NCI-H2171 treated with DMSO at 0.1 percent for 48 hours (cell line): ENCODE measurements around the gene GPR171.

ENCODE experiments used
- DNase-seq: peaks from one replicate; lab custom pipeline; 2025; lab: John Stamatoyannopoulos, UW

The GPR171 gene

GRCh38 chr3:151213881-151214280 is 10.9 kb upstream of the GPR171 start:
- no peak for DNase-seq

GRCh38 chr3:151213151-151213550 is 10.1 kb upstream of the GPR171 start:
- no peak for DNase-seq

GRCh38 chr3:151210676-151211381 is 7.8 kb upstream of the GPR171 start:
- no peak for DNase-seq

DNA sequence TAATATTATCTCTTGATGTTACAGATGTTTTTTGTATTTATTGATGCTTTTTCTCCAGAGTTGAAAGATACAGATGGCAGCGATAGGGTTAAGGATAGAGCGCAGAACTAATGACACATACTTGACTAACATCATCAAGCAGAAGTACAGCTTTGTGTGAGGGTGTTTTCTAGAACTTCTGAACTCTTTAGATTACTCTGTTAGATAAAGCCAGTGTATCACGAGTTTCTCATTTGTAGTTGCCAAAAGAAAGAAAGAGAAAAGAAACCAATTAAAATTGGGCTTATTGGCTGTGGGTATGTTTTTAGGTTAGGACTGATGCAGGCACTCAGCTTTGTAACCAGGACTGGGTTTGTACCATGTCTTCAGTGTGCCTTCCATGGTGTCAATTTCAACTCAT is 6.6 kb upstream of the GPR171 start:
- no peak for DNase-seq

DNA sequence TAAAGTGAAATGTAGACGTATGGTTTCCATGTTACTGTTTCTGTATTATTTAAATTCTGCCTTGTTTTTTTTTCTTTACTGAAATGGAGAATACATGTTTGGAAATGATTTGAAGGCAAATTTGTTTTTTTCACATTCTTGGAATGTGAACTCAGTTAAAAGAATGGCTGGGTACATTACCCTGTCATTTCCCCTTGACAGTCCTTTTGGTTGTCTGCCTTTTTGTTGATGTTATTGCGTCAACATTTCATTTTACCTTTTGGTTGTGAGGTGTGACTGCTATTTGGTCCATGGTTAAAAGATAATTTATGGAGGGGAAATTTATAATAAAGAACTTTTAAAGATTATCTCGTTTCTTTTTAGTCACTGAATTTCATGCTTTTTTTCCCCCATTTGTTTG is 3.2 kb upstream of the GPR171 start:
- no peak for DNase-seq

- DNase-seq: no peak
Observed at GRCh38 chr3:151205482-151205881, 2.5 kb upstream of the GPR171 start.

- no peak for DNase-seq
Observed at GRCh38 chr3:151204530-151205402, 1.8 kb upstream of the GPR171 start.

DNA sequence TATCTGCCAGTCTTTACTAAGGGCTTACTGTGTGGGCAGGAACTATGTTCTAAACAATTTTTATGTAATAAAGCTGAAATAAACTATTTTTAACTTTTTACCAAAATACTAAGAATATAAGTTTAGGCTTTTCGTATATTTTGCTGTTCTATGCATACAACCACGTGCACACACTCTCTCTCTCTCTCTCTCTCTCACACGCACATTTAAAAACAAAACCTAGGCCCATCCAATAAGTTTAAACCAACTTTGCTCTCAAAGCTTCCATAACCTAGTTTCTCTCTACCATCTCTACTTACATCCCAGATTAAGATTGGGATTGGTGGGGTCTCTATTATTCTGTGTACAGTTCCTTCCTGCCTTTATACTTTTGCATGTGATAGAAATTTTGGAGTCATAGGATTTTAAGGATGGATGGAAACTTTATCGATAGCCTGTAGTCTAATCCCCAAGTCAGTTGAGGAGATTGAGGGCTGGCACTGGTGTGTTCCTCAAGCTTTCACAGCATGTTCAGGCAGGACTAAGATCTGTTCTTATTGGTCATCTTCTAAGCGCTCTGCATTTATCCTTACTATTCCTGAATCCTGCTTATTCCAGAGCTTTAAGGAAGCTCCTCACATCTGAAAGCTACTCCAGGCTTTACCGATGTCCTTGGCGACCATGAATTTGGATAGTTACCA is 1.8 kb downstream of the GPR171 start:
- no peak for DNase-seq

GRCh38 chr3:151200586-151200985 is 2.4 kb downstream of the GPR171 start:
- no peak for DNase-seq

DNA sequence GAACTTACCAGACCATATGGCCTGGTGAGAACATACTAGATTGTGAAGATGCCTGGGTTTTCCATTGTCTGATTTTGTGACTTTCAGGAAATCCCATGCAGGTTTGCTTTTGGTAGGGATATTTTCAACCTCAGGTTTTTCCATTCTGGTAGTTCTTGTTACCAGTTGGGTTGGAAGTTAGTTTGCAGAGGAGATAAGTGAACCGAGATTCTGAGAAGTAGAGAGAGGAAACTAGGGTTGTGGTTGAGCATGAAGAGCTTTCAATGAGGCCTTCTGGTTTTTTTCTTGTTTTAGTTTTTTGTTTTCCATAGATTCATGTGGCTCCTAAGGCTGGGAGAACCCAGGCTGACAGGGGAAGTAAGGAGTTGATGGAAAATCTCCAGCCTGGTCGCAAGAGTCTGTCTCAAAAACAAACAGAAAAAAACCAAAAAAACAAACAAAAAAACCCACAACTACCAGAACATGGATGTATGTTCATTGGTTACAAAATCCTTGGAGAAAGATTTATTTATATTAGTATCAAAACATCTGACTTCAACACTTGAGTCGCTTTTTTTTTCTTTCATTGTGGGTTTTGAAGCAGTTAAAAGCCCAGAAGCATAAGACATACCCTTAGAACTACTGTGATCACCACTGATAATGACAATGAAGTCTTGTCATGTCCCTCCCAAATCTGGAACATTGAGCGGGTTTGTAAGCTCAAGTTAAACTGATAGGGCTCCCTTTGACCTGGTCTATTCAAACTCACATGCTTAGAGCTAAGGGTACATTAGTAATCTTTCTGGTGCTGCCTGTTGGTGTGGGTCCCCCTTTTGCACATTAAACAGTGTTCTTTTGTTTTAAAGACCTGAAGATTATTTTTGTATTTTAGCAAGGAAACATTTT is 3.2 kb downstream of the GPR171 start:
- no peak for DNase-seq

DNA sequence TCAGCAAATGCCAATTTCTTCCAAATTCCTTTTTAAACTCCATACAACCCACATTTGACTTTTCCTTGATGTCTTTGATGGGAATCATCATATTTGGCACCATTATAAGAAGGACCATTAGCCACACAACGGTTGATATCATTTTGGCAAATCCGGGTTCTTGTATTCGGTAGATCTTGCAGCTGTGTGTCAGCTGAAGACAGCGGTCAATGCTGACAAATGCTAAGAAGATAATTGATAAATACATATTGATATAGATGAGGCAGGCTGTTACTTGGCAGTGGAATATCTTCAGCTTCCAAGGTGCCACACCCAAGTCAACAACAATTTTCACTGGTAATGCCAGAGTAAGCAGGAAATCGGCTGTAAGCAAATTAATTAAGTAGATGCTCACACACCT is 4.2 kb downstream of the GPR171 start:
- DNase-seq: no peak

DNA sequence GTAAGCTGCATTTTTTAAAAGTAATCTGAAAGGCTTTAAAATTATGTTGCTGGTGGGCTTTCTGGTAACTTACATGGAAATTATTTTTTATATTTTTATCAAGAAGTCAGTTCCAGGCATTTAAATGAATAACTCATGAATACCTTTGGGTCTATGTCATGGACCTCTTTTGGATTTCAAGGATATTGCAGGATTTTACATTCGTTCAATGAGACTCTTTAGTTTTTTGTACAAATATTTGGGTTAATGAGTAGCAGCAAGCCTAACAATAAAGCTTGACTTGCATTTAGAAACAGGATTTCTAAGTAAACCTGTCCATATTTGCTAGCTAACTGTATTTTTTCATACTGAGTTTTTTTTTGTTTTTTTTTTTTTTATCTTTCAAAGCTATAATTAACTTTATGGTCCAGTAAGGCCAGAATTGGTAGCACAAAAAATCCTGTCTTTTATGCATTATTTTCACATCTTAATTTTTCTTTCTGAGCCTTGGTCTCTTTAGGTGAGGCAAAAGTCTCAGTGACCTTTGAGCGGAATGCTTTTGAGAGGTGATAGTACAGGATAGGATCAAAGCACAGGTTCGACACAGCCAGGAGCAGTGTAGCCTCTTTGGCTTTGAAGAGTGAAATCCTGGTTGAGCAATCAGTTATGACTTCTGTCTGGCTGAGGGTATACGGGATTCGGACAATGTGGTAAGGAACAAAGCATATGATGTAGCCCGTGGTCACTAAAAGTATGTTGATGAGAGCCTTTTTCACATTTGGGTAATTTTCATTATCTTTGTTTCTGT is 4.8 kb downstream of the GPR171 start:
- no peak for DNase-seq

DNA sequence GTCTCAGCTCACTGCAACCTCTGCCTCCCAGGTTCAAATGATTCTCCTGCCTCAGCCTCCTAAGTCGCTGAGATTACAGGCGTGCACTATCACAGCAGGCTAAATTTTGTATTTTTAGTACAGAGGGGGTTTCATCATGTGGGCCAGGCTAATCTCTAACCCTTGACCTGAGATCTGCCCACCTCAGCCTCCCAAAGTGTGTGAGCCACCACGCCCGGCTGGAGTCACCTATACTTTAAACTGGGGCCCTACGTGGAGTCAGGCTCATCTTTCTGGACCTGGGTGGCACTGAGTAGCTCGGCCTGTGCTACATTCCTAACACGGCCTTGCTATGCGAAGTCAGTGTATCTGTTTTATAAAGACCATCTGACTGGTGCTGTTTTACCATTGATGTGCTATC is 5.8 kb downstream of the GPR171 start:
- no peak for DNase-seq

GRCh38 chr3:151196434-151196833 is 6.6 kb downstream of the GPR171 start:
- no peak for DNase-seq

- no peak for DNase-seq
Observed at GRCh38 chr3:151195826-151196225, 7.2 kb downstream of the GPR171 start.

DNA sequence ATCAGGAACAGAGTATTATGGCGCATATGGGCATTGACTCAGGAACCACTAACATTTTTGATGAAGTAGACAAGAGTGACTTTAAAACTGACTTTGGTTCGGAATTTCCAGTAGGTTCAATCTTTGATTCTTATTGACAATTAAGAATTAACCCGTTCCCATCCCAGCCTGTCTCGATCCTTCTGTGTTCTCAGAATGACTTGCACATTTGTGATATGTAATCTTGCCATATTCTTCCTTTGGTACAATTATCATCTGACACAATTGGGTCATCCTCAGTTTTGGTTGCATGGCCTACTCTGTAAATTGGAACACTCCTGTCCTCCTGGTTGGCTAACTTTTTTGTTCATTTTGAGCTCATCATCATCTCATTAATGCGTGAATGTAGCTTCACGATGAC is 10.5 kb downstream of the GPR171 start:
- no peak for DNase-seq

DNA sequence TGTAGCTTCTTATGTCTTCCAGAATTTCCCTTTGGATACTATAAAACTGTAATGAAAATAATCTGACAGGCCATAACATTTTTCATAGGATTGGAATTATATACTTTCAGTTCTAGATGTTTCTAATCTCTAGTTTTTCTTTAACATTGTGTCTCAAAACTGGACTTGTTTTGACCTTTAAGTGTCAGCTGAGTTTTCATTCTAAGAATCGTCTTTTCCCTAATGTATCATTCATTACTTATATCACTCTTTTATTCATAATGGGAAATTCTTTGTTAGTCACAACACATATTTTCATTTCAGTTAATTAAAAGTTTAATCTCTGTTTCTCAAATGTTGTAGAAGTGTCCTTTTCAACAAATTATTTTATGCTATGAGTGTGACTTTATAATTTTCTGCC is 11.9 kb downstream of the GPR171 start:
- no peak for DNase-seq

- DNase-seq: no peak
Observed at GRCh38 chr3:151183265-151183671, 19.7 kb downstream of the GPR171 start.

DNA sequence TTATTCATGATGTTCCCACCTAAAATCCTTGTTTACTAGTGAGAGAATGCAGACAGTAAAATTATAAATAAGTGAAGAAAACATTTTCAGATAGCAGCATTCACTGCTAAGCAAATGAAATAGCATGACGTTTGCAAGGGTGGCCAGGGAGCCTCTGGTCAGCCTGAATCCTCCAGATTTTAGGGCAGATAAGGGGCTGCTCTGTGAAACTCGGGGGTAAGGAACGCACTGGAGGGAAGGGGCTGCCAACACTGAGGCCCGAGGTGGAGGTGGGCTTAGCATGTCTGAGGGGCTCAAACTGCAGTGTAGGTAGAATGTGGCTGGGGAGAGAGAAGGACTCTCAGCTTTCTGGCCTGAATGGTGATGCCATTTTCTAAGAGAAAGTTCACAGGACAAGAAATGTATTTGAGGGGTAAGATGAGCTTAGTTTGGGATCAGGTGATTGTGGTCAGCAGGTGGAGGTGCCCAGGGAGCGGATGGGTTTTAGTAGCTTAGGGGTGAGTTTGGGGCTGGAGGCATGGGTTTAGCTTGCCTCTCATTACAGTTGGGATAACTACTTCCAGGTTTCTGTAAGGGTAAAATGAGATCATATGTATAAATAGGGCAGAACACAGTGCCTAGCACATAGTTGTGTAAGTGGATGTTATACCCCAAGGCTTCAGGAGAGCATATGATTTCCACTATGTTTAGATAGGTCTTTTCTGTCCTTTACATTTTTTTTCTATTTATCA is 20.5 kb downstream of the GPR171 start:
- DNase-seq: no peak

GRCh38 chr3:151178208-151178845 is 24.7 kb downstream of the GPR171 start:
- no peak for DNase-seq
